ENCODE measurements around the gene CEACAM1. TPM values are rescaled to one million over a fixed set of nuclear protein-coding genes. Genes with fewer than 3 reads are reported as not detected.
"Not testable (repeated sequence)": the region's sequence is repeated elsewhere in the genome, so short reads cannot be mapped to it uniquely, and the experiment has no call there.

The CEACAM1 gene
- total RNA-seq, 6 experiments from 2014 or later = 27.4 to 64.6 (median 45.7) TPM

DNA sequence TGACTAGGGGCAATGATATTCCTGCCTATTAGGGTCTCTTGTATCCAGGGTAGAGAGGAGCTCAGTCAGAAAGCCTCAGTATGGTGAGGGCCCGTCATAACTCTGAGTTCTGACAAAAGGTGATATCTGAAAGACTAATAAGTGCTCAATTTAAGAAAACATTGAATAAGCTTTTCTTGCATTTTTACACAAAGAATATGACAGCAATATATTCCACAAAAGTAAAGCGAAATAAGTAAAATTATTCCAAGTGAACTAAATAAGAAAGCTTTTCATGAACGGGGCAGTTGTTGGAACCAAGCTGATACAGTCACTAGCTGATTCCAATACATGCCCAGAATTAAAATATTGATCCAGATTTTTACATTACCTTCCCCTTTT lies 40.5 kb downstream of the CEACAM1 start:
- 62% methylated on average over 3 of the region's 3 CpGs for WGBS (ENCODE audit: insufficient coverage, low coverage, low lambda C conversion rate, missing lambda C conversion rate)
- intact Hi-C loops (cut with DNase I) = no loop called here
- no peak for TF ChIP-seq POLR2A (IDR thresholded peaks at IDR 0.05)
- TF ChIP-seq, protein P1, sequence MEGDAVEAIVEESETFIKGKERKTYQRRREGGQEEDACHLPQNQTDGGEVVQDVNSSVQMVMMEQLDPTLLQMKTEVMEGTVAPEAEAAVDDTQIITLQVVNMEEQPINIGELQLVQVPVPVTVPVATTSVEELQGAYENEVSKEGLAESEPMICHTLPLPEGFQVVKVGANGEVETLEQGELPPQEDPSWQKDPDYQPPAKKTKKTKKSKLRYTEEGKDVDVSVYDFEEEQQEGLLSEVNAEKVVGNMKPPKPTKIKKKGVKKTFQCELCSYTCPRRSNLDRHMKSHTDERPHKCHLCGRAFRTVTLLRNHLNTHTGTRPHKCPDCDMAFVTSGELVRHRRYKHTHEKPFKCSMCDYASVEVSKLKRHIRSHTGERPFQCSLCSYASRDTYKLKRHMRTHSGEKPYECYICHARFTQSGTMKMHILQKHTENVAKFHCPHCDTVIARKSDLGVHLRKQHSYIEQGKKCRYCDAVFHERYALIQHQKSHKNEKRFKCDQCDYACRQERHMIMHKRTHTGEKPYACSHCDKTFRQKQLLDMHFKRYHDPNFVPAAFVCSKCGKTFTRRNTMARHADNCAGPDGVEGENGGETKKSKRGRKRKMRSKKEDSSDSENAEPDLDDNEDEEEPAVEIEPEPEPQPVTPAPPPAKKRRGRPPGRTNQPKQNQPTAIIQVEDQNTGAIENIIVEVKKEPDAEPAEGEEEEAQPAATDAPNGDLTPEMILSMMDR (IDR thresholded peaks at IDR 0.05) = no peak
- Histone ChIP-seq H3K4me1 (peaks cover 0 to 7% (median 0%) of the 10 kb centered on the region in 4 donors), H3K27ac (no peak overlapping the region), H3K4me3 (no peak overlapping the region), H3K9me3 (no peaks in the 10 kb centered on the region), H3K36me3 (no peaks in the 10 kb centered on the region), H3K27me3 (no peaks in the 10 kb centered on the region)
- ATAC-seq (no peak), DNase-seq (no peak)

DNA sequence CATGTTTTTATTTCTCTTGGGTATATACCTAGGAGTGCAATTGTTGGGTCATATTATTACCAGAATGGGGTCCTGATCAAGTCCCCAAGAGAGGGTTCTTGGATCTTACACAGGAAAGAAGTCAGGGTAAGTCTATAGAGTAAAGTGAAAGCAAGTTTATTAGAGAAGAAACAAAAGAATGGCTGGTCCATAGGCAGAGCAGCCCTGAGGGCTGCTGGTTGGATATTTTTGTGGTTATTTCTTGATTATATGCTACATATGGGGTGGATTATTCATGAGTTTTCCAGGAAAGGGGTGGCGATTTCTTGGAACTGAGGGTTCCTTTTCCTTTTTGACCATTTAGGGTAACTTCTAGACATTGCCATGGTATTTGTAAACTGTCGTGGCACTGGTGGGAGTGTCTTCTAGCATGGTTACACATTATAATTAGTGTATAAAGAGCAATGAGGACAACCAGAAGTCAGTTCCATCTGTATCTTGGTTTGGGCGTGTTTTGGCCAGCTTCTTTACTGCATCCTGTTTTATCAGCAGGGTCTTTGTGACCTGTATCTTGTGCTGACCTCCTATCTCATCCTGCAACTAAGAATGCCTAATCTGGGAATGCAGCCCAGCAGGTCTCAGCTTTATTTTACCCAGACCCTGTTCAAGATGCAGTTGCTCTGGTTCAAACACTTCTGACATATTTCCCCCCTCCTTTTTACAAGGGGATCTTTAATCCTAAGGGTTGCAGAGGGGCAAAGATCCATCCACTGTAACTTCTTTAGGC lies 41.1 kb downstream of the CEACAM1 start:
- intact Hi-C loops (cut with DNase I) = no loop called here
- TF ChIP-seq, protein P1 (IDR thresholded peaks at IDR 0.05) = no peak
- no peak for TF ChIP-seq POLR2A (IDR thresholded peaks at IDR 0.05)
- Histone ChIP-seq H3K9me3 (no peaks in the 10 kb centered on the region), H3K27ac (no peak overlapping the region), H3K4me1 (peaks cover 0 to 9% (median 0%) of the 10 kb centered on the region in 4 donors), H3K4me3 (no peak overlapping the region), H3K36me3 (no peaks in the 10 kb centered on the region), H3K27me3 (no peaks in the 10 kb centered on the region)
- WGBS (ENCODE audit: insufficient coverage, low coverage, low lambda C conversion rate, missing lambda C conversion rate) = 80% methylated on average over 3 of the region's 3 CpGs
- DNase-seq (no peak), ATAC-seq (peak in 3 of 4 donors; percentile 16 to 67 (median 30))

DNA sequence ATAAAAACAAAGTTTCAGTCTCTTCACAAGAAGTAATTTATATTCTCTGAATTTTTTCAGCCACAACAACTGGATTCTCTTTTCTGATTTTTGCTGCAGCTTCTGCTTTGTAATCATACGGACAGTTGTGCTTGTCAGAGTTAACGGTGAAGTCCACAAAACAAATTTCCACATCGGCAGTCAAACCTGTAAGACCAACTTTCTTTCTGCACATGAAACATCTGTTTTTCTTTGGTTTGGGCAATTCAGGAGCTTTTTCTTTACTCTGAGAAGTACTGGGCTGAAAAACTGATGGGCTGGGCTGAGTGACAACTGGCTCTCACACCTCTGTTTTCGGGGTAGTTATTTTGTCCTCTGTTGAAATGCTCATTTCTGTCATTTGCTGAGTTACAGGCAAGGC lies 43.2 kb downstream of the CEACAM1 start:
- H3K27ac ChIP-seq; H3K36me3 ChIP-seq; DNase-seq; H3K9me3 ChIP-seq; intact Hi-C loops (cut with DNase I); H3K27me3 ChIP-seq; H3K4me3 ChIP-seq: not testable (repeated sequence)
- peaks cover 0 to 28% (median 6%) of the 10 kb centered on the region in 4 donors for H3K4me1 ChIP-seq
- ATAC-seq = peak in 1 of 4 donors; percentile 5
- WGBS (ENCODE audit: insufficient coverage, low coverage, low lambda C conversion rate, missing lambda C conversion rate) = 35% methylated on average over 4 of the region's 4 CpGs

DNA sequence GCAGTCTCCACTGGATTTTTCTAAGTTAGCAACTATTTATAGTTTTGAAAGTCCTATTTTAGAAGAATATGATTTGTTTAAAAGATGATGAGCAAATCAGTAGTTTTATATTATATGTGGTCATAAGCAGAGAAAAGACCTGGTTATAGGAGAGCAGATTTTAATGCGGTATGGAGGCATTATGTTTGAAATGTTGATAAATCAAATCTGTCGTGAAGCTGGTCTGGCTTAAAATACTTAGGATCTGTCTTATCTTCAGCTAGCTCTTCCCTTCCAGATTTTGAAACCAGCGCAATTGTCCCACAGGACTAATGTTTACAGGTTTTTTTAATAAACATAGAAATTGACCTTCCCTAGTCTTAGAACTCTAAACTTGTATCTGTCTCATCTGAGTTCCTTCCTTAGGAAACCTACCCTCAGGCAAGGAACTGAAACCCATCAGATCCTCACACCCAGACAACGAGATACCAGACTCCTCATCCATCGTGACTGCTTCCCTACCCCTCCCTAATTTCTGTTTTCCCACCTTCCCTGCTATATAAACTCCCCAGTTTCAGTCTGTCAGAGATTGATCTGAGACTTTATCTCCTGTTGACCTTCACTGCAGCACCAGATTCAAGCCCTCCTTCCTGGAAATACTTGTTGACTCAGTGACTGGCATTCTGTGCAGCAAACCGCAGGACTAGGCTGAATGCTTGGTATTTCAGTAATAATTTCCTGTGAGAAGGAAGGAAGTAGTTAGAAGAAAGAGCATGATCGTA lies 47.8 kb downstream of the CEACAM1 start:
- H3K36me3 ChIP-seq = no peaks in the 10 kb centered on the region
- TF ChIP-seq, protein P1 (IDR thresholded peaks at IDR 0.05) = no peak
- no peak for TF ChIP-seq POLR2A (IDR thresholded peaks at IDR 0.05)
- H3K4me3 ChIP-seq = no peak overlapping the region
- no peaks in the 10 kb centered on the region for H3K9me3 ChIP-seq
- peak overlapping the region; percentile 54 to 74 (median 69) for H3K27ac ChIP-seq
- intact Hi-C loops (cut with DNase I) = no loop called here
- ATAC-seq = peak; percentile 68 to 87 (median 72)
- WGBS (ENCODE audit: insufficient coverage, low coverage, low lambda C conversion rate, missing lambda C conversion rate) = 28% methylated on average over 7 of the region's 7 CpGs
- peak in 1 of 3 donors; percentile 37 for DNase-seq
- peaks cover 0 to 30% (median 8%) of the 10 kb centered on the region in 4 donors for H3K4me1 ChIP-seq
- H3K27me3 ChIP-seq = no peaks in the 10 kb centered on the region

DNA sequence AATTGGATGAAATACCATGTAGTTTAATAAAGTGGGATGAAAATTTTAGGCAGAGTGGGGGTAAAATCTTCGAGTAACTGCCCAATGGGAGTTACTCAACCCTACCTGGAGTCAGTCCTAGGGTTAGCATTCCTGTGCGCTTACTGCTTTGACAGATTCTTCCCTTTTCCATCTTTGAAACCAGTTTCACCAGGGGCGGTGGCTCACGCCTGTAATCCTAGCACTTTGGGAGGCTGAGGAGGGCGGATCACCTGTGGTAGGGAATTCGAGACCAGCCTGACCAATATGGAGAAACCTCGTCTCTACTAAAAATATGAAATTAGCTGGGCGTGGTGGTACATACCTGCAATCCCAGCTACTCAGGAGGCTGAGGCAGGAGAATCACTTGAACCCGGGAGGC lies 48.5 kb downstream of the CEACAM1 start:
- Histone ChIP-seq H3K4me3 (no peak overlapping the region), H3K9me3 (no peaks in the 10 kb centered on the region), H3K27me3 (no peaks in the 10 kb centered on the region), H3K4me1 (peaks cover 0 to 25% (median 8%) of the 10 kb centered on the region in 4 donors), H3K27ac (no peak overlapping the region), H3K36me3 (no peaks in the 10 kb centered on the region)
- intact Hi-C loops (cut with DNase I) = no loop called here
- ATAC-seq = no peak
- TF ChIP-seq POLR2A (IDR thresholded peaks at IDR 0.05) = no peak
- TF ChIP-seq, protein P1 (IDR thresholded peaks at IDR 0.05) = no peak
- WGBS (ENCODE audit: insufficient coverage, low coverage, low lambda C conversion rate, missing lambda C conversion rate) = 90% methylated on average over 8 of the region's 9 CpGs
- DNase-seq = no peak

All from right lobe of liver (tissue), 6 donors.